B cell (primary cell): ENCODE data around the gene ZC3H10. TPM values are rescaled to one million over a fixed set of nuclear protein-coding genes. Genes with fewer than 3 reads are reported as not detected.

Experiments
- ATAC-seq: fragments of 200-7000 bp; cut with Tn5 transposase; one replicate; pipeline ENCODE4 v1.10.0; 2021; ENCODE audit warnings: low read depth, mild to moderate bottlenecking, moderate number of reproducible peaks, moderate library complexity
- CTCF ChIA-PET: fragments of 350-600 bp; sonication (Branson Sonifier 250); formaldehyde crosslinking; loops from one replicate; lab custom pipeline; 2021; ENCODE audit warnings: antibody characterized with exemption, inconsistent platforms; lab: Charles Lee
- POLR2A ChIA-PET: fragments of 350-600 bp; sonication (Branson Sonifier 250); formaldehyde crosslinking; loops from one replicate; lab custom pipeline; 2021; ENCODE audit warnings: antibody characterized with exemption; lab: Charles Lee
- DNase-seq: peaks from one replicate; pipeline ENCODE4 v3.0.0; 2013
- H2AFZ ChIP-seq: 2 replicates; pipeline ENCODE4 v1.6.1; 2012; ENCODE audit warnings: mild to moderate bottlenecking, low read depth, low read length; ENCODE audit not compliant: insufficient read depth, poor library complexity, severe bottlenecking
- H3K27ac ChIP-seq, 2 donors: 1 replicate in 1 of 2; 2 replicates in 1 of 2; pipeline ENCODE4 v1.5.1; 2012 to 2013; ENCODE audit warnings: low read length in 2 of 2, mild to moderate bottlenecking in 2 of 2, moderate library complexity in 1 of 2
- H3K27me3 ChIP-seq, 4 experiments: fragments of 200-600 bp in 1 of 4; sonication (generic) in 1 of 4; replicated peaks in 1 of 4; 1 replicate in 2 of 4; 2 replicates in 2 of 4; pipeline versions ENCODE4 v1.6.1 to v1.7.0; 2013 to 2016; ENCODE audit warnings: low read length in 3 of 4, mild to moderate bottlenecking in 2 of 4, mixed read lengths in 1 of 4, moderate library complexity in 1 of 4; ENCODE audit not compliant: insufficient read depth in 4 of 4, control insufficient read depth in 3 of 4; ENCODE audit errors: control extremely low read depth in 1 of 4
- H3K36me3 ChIP-seq, 2 experiments: replicated peaks in 1 of 2; 1 replicate in 1 of 2; 2 replicates in 1 of 2; pipeline versions ENCODE4 v1.6.1 to v1.7.1; 2013; ENCODE audit warnings: low read length in 1 of 2; ENCODE audit not compliant: insufficient read depth in 2 of 2, control insufficient read depth in 1 of 2; ENCODE audit errors: control extremely low read depth in 1 of 2, extremely low read depth in 1 of 2
- H3K4me1 ChIP-seq, 2 donors: fragments of 200-600 bp in 1 of 2; sonication (generic) in 1 of 2; 1 replicate in 1 of 2; 2 replicates in 1 of 2; pipeline versions ENCODE4 v1.5.1 to v1.6.1; 2013 to 2017; ENCODE audit warnings: low read length in 2 of 2; ENCODE audit not compliant: control insufficient read depth in 2 of 2, insufficient read depth in 2 of 2
- H3K4me2 ChIP-seq: replicated peaks from 2 replicates; pipeline ENCODE3; 2012; ENCODE audit warnings: mild to moderate bottlenecking, low read depth, low read length; ENCODE audit not compliant: poor library complexity, severe bottlenecking
- H3K4me3 ChIP-seq, 5 experiments: fragments of 200-600 bp in 1 of 5; sonication (generic) in 1 of 5; 1 replicate in 3 of 5; 2 replicates in 2 of 5; pipeline versions ENCODE4 v1.5.1 to v1.7.0; 2011 to 2016; ENCODE audit warnings: low read length in 4 of 5, mild to moderate bottlenecking in 4 of 5, low read depth in 2 of 5, control low read depth in 1 of 5, moderate library complexity in 1 of 5; ENCODE audit not compliant: insufficient read depth in 1 of 5; ENCODE audit errors: control extremely low read depth in 1 of 5, extremely low read depth in 1 of 5
- H3K79me2 ChIP-seq: fragments of 200-600 bp; sonication (generic); one replicate; pipeline ENCODE4 v1.6.0; 2016; ENCODE audit warnings: low read length; ENCODE audit not compliant: control insufficient read depth, insufficient read depth
- H3K9ac ChIP-seq: fragments of 200-600 bp; sonication (generic); 2 replicates; pipeline ENCODE4 v1.6.1; 2017; ENCODE audit warnings: mild to moderate bottlenecking, low read length, moderate library complexity
- H3K9me3 ChIP-seq, 3 donors: one replicate each; pipeline versions ENCODE4 v1.6.1 to v1.7.1; 2013; ENCODE audit warnings: low read length in 2 of 3; ENCODE audit not compliant: control insufficient read depth in 2 of 3, insufficient read depth in 1 of 3; ENCODE audit errors: control extremely low read depth in 1 of 3
- H4K20me1 ChIP-seq: 2 replicates; pipeline ENCODE4 v1.6.0; 2012; ENCODE audit warnings: mild to moderate bottlenecking, low read length; ENCODE audit not compliant: insufficient read depth, control insufficient read depth, poor library complexity, severe bottlenecking
- H3K27ac Mint-ChIP-seq: one replicate; pipeline ENCODE4 v1.8.0; 2021; ENCODE audit warnings: mixed read lengths
- H3K27me3 Mint-ChIP-seq: one replicate; pipeline ENCODE4 v1.8.0; 2021; ENCODE audit warnings: mixed read lengths
- H3K4me1 Mint-ChIP-seq: one replicate; pipeline ENCODE4 v1.8.0; 2021; ENCODE audit warnings: mixed read lengths
- H3K4me3 Mint-ChIP-seq: one replicate; pipeline ENCODE4 v1.8.0; 2021; ENCODE audit warnings: mixed read lengths
- H3K9me3 Mint-ChIP-seq: one replicate; pipeline ENCODE4 v1.8.0; 2022; ENCODE audit warnings: mixed read lengths; ENCODE audit not compliant: insufficient read depth
- CTCF ChIP-seq: fragments of 200-600 bp; IDR thresholded peaks from one replicate; pipeline ENCODE4 v1.8.0; 2022; ENCODE audit warnings: antibody characterized with exemption, mild to moderate bottlenecking
- EZH2 ChIP-seq: IDR thresholded peaks from 2 replicates; pipeline ENCODE4 v1.6.1; 2012; ENCODE audit warnings: borderline replicate concordance, low read depth, mild to moderate bottlenecking, moderate library complexity, low read length; ENCODE audit not compliant: insufficient read depth, poor library complexity, severe bottlenecking
- WGBS: methylation state at CpG from one replicate; pipeline ENCODE4 v1.1.5; 2013; ENCODE audit warnings: missing lambda C conversion rate; ENCODE audit not compliant: insufficient coverage; 5-methylcytosine and 5-hydroxymethylcytosine counted together
- intact Hi-C: fragments of 100-400 bp; cut with micrococcal nuclease; formaldehyde crosslinking; loops from one replicate; pipeline ENCODE4 v1.10.0; 2022
- polyA plus RNA-seq: library from polyadenylated mRNA; depleted of rRNA; stranded (reverse); fragments of >200 nt; gene quantifications from 2 replicates; pipeline ENCODE4 v1.2.3, GENCODE V29; 2012
- total RNA-seq, 2 donors: library from RNA; stranded (reverse); fragments of 120-200 nt in 1 of 2; gene quantifications; 1 replicate in 1 of 2; 2 replicates in 1 of 2; pipeline versions ENCODE4 v1.2.3 to v1.2.4, GENCODE V29; 2013 to 2022

ZC3H10 gene
- total and polyA plus RNA-seq, 2 donors (not counting 1 experiment from before 2014, with no cell fraction given): 4.7 to 21.7 TPM

GRCh38 chr12:56107242-56107641 is 10.8 kb upstream of the ZC3H10 start:
- 95% methylated on average over 2 of the region's 3 CpGs for WGBS
- peaks cover 27% of the 10 kb centered on the region for H3K79me2 ChIP-seq
- Mint-ChIP-seq H3K4me3 (no peak overlapping the region), H3K9me3 (no peaks in the 10 kb centered on the region), H3K27ac (no peak overlapping the region), H3K4me1 (peaks cover 38% of the 10 kb centered on the region), H3K27me3 (no peaks in the 10 kb centered on the region)
- H4K20me1 ChIP-seq: no peaks in the 10 kb centered on the region
- intact Hi-C loops: no loop called here
- CTCF ChIA-PET: interaction anchor here (1.2 to 2.8 kb wide), 2 partner anchors 11 to 82 kb away, joined by 4 to 11 read pairs; partner anchors contain the start of genes SMARCC2 and ZC3H10
- no peaks in the 10 kb centered on the region for H3K27me3 ChIP-seq
- H3K27ac ChIP-seq: no peak overlapping the region
- peaks cover 18 to 23% of the 10 kb centered on the region in 2 donors for H3K4me1 ChIP-seq
- H3K36me3 ChIP-seq: peaks cover 0 to 52% of the 10 kb centered on the region in 2 experiments
- no peaks in the 10 kb centered on the region for H3K9me3 ChIP-seq
- no peak for ATAC-seq
- no peak overlapping the region for H2AFZ ChIP-seq
- H3K4me3 ChIP-seq: no peak overlapping the region
- H3K9ac ChIP-seq: no peak overlapping the region
- no peak for DNase-seq
- POLR2A ChIA-PET: interaction anchor here (0.6 to 1.9 kb wide), 3 partner anchors 9 to 54 kb away, joined by 3 to 9 read pairs (median 4); partner anchors contain the start of genes MYL6B and RPL41
- H3K4me2 ChIP-seq: no peak overlapping the region
- TF ChIP-seq EZH2: no peak
- TF ChIP-seq CTCF: no peak

GRCh38 chr12:56110571-56110970 is 7.5 kb upstream of the ZC3H10 start:
- Histone ChIP-seq H3K9ac (no peak overlapping the region), H3K4me3 (no peak overlapping the region), H3K79me2 (peaks cover 15% of the 10 kb centered on the region), H4K20me1 (no peaks in the 10 kb centered on the region), H3K27ac (no peak overlapping the region), H3K27me3 (no peaks in the 10 kb centered on the region), H2AFZ (no peak overlapping the region), H3K4me1 (peaks cover 7 to 11% of the 10 kb centered on the region in 2 donors), H3K4me2 (no peak overlapping the region), H3K36me3 (peaks cover 0 to 65% of the 10 kb centered on the region in 2 experiments), H3K9me3 (no peaks in the 10 kb centered on the region)
- no peak for DNase-seq
- WGBS: 94% methylated on average over 3 of the region's 5 CpGs
- H3K4me3 Mint-ChIP-seq: no peak overlapping the region
- CTCF ChIA-PET: interaction anchor here (1.0 kb wide), 1 partner anchor 9 kb away, joined by 5 read pairs; no protein-coding TSS in a partner anchor
- intact Hi-C loops: no loop called here
- POLR2A ChIA-PET: interaction anchor here (0.6 kb wide), 1 partner anchor 103 kb away, joined by 3 read pairs; no protein-coding TSS in a partner anchor
- no peaks in the 10 kb centered on the region for H3K9me3 Mint-ChIP-seq
- ATAC-seq: no peak
- H3K27ac Mint-ChIP-seq: no peak overlapping the region
- TF ChIP-seq CTCF (no peak), EZH2 (no peak)
- peaks cover 14% of the 10 kb centered on the region for H3K4me1 Mint-ChIP-seq
- no peaks in the 10 kb centered on the region for H3K27me3 Mint-ChIP-seq
